T-helper 17 cell (primary cell): ENCODE measurements around the gene CCDC134. TPM values are rescaled to one million over a fixed set of nuclear protein-coding genes. Genes with fewer than 3 reads are reported as not detected.

ENCODE experiments used
- ATAC-seq: fragments of 150-1000 bp; cut with Tn5 transposase; 2 replicates; pipeline ENCODE4 v1.10.0; 2021; ENCODE audit warnings: mild to moderate bottlenecking, moderate library complexity
- DNase-seq, 3 donors: peaks; one replicate each; pipeline versions ENCODE4 v3.0.0 to v3.0.0-alpha.2; 2020 to 2021
- H3K9me3 ChIP-seq: one replicate; pipeline ENCODE4 v1.7.0; 2013; ENCODE audit warnings: low read length, mild to moderate bottlenecking; ENCODE audit not compliant: control insufficient read depth, poor library complexity, severe bottlenecking
- H3K27ac Mint-ChIP-seq: one replicate; pipeline ENCODE4 v1.8.0; 2022; ENCODE audit warnings: mild to moderate bottlenecking, moderate library complexity, mixed read lengths
- H3K27me3 Mint-ChIP-seq: one replicate; pipeline ENCODE4 v1.8.0; 2022; ENCODE audit warnings: mixed read lengths
- H3K36me3 Mint-ChIP-seq: one replicate; pipeline ENCODE4 v1.8.0; 2022; ENCODE audit warnings: low read depth, mixed read lengths
- H3K4me1 Mint-ChIP-seq: one replicate; pipeline ENCODE4 v1.8.0; 2022; ENCODE audit warnings: mild to moderate bottlenecking, mixed read lengths
- H3K4me3 Mint-ChIP-seq: one replicate; pipeline ENCODE4 v1.8.0; 2022; ENCODE audit warnings: mild to moderate bottlenecking, moderate library complexity, mixed read lengths
- total RNA-seq, 4 donors: library from RNA in 2 of 4; stranded (reverse) in 2 of 4; gene quantifications; one replicate each; pipeline ENCODE4 v1.2.3 and lab custom pipeline; 2022 to 2026

The CCDC134 gene
- total RNA-seq, 2 donors from 2014 or later, result 13.7 to 14.2 TPM

- Mint-ChIP-seq H3K4me3 (no peak overlapping the region), H3K27me3 (no peaks in the 10 kb centered on the region), H3K27ac (no peak overlapping the region), H3K4me1 (peaks cover 18% of the 10 kb centered on the region), H3K36me3 (peaks cover 2% of the 10 kb centered on the region)
- DNase-seq (no peak), ATAC-seq (no peak)
- no peaks in the 10 kb centered on the region for H3K9me3 ChIP-seq
Observed at GRCh38 chr22:41775976-41776375, 24.5 kb upstream of the CCDC134 start.

- DNase-seq, result no peak
- H3K9me3 ChIP-seq, result no peaks in the 10 kb centered on the region
- peaks cover 20% of the 10 kb centered on the region for H3K4me1 Mint-ChIP-seq
- H3K4me3 Mint-ChIP-seq, result no peak overlapping the region
- ATAC-seq, result no peak
- no peak overlapping the region for H3K27ac Mint-ChIP-seq
- H3K36me3 Mint-ChIP-seq, result peaks cover 2% of the 10 kb centered on the region
- H3K27me3 Mint-ChIP-seq, result no peaks in the 10 kb centered on the region
Observed at GRCh38 chr22:41776381-41776780, 24.1 kb upstream of the CCDC134 start.

- H3K27ac Mint-ChIP-seq, result peak overlapping the region; percentile 99
- no peak for ATAC-seq
- H3K4me1 Mint-ChIP-seq, result peaks cover 35% of the 10 kb centered on the region
- no peak overlapping the region for H3K4me3 Mint-ChIP-seq
- H3K27me3 Mint-ChIP-seq, result no peaks in the 10 kb centered on the region
- no peaks in the 10 kb centered on the region for H3K9me3 ChIP-seq
- DNase-seq, result no peak
- H3K36me3 Mint-ChIP-seq, result peaks cover 4% of the 10 kb centered on the region
Observed at GRCh38 chr22:41777749-41778425, 22.6 kb upstream of the CCDC134 start.

- Mint-ChIP-seq H3K4me1 (peaks cover 44% of the 10 kb centered on the region), H3K27ac (peak overlapping the region; percentile 99), H3K4me3 (peak overlapping the region; percentile 79), H3K36me3 (peaks cover 4% of the 10 kb centered on the region), H3K27me3 (no peaks in the 10 kb centered on the region)
- no peaks in the 10 kb centered on the region for H3K9me3 ChIP-seq
- no peak for DNase-seq
- ATAC-seq, result no peak
Observed at GRCh38 chr22:41779929-41780505, 20.5 kb upstream of the CCDC134 start.

GRCh38 chr22:41780746-41781505 lies 19.6 kb upstream of the CCDC134 start:
- Mint-ChIP-seq H3K27ac (peak overlapping the region; percentile 99), H3K4me1 (peaks cover 48% of the 10 kb centered on the region), H3K27me3 (no peaks in the 10 kb centered on the region), H3K36me3 (peaks cover 4% of the 10 kb centered on the region), H3K4me3 (peak overlapping the region; percentile 93)
- ATAC-seq (peak; percentile 97), DNase-seq (peak; percentile 64 to 79 (median 75))
- no peaks in the 10 kb centered on the region for H3K9me3 ChIP-seq

- Mint-ChIP-seq H3K4me3 (peak overlapping the region; percentile 93), H3K36me3 (peaks cover 4% of the 10 kb centered on the region), H3K4me1 (peaks cover 49% of the 10 kb centered on the region), H3K27ac (peak overlapping the region; percentile 99), H3K27me3 (no peaks in the 10 kb centered on the region)
- DNase-seq, result no peak
- peak; percentile 27 for ATAC-seq
- H3K9me3 ChIP-seq, result no peaks in the 10 kb centered on the region
Observed at GRCh38 chr22:41781507-41781906, 19.0 kb upstream of the CCDC134 start.

- Mint-ChIP-seq H3K4me3 (peak overlapping the region; percentile 93), H3K4me1 (peaks cover 55% of the 10 kb centered on the region), H3K27me3 (no peaks in the 10 kb centered on the region), H3K36me3 (peaks cover 4% of the 10 kb centered on the region), H3K27ac (peak overlapping the region; percentile 99)
- DNase-seq (no peak), ATAC-seq (no peak)
- H3K9me3 ChIP-seq, result no peaks in the 10 kb centered on the region
Observed at GRCh38 chr22:41782316-41782715, 18.2 kb upstream of the CCDC134 start.

GRCh38 chr22:41782751-41783150 lies 17.7 kb upstream of the CCDC134 start:
- H3K36me3 Mint-ChIP-seq, result peaks cover 2% of the 10 kb centered on the region
- H3K4me1 Mint-ChIP-seq, result peaks cover 53% of the 10 kb centered on the region
- no peak for DNase-seq
- H3K27ac Mint-ChIP-seq, result peak overlapping the region; percentile 99
- H3K9me3 ChIP-seq, result no peaks in the 10 kb centered on the region
- H3K27me3 Mint-ChIP-seq, result no peaks in the 10 kb centered on the region
- no peak for ATAC-seq
- H3K4me3 Mint-ChIP-seq, result peak overlapping the region; percentile 93

GRCh38 chr22:41787331-41787730 lies 13.1 kb upstream of the CCDC134 start:
- no peaks in the 10 kb centered on the region for H3K27me3 Mint-ChIP-seq
- peaks cover 36% of the 10 kb centered on the region for H3K4me1 Mint-ChIP-seq
- H3K4me3 Mint-ChIP-seq, result no peak overlapping the region
- H3K27ac Mint-ChIP-seq, result peak overlapping the region; percentile 24
- DNase-seq (no peak), ATAC-seq (no peak)
- H3K9me3 ChIP-seq, result no peaks in the 10 kb centered on the region
- H3K36me3 Mint-ChIP-seq, result peaks cover 6% of the 10 kb centered on the region

GRCh38 chr22:41793871-41794270 lies 6.6 kb upstream of the CCDC134 start:
- ATAC-seq (no peak), DNase-seq (no peak)
- peaks cover 11% of the 10 kb centered on the region for H3K36me3 Mint-ChIP-seq
- no peaks in the 10 kb centered on the region for H3K9me3 ChIP-seq
- H3K4me3 Mint-ChIP-seq, result no peak overlapping the region
- peaks cover 13% of the 10 kb centered on the region for H3K4me1 Mint-ChIP-seq
- no peaks in the 10 kb centered on the region for H3K27me3 Mint-ChIP-seq
- no peak overlapping the region for H3K27ac Mint-ChIP-seq

GRCh38 chr22:41798736-41799135 lies 1.7 kb upstream of the CCDC134 start:
- Mint-ChIP-seq H3K4me3 (peak overlapping the region; percentile 96), H3K36me3 (peaks cover 8% of the 10 kb centered on the region)
- ATAC-seq, result no peak

GRCh38 chr22:41799486-41800347 lies 762 bp upstream of the CCDC134 start:
- Mint-ChIP-seq H3K4me1 (peaks cover 27% of the 10 kb centered on the region), H3K4me3 (peak overlapping the region; percentile 96), H3K27ac (peak overlapping the region; percentile 96), H3K36me3 (peaks cover 7% of the 10 kb centered on the region), H3K27me3 (no peaks in the 10 kb centered on the region)
- ATAC-seq (peak; percentile 59), DNase-seq (no peak)
- H3K9me3 ChIP-seq, result no peaks in the 10 kb centered on the region

More at GRCh38 chr22:41798736-41799135, 1.7 kb upstream of the CCDC134 start:
- peak overlapping the region; percentile 96 for H3K27ac Mint-ChIP-seq
- H3K27me3 Mint-ChIP-seq, result no peaks in the 10 kb centered on the region
- H3K9me3 ChIP-seq, result no peaks in the 10 kb centered on the region
- peaks cover 25% of the 10 kb centered on the region for H3K4me1 Mint-ChIP-seq
- DNase-seq, result no peak
